ENCODE data around the gene CLSTN2. TPM values are rescaled to one million over a fixed set of nuclear protein-coding genes. Genes with fewer than 3 reads are reported as not detected.

CLSTN2 gene
- total RNA-seq, 4 donors from 2014 or later = 13.4 to 21.3 (median 19.4) TPM

- TF ChIP-seq POLR2A (IDR thresholded peaks at IDR 0.05) (no peak), EP300 (IDR thresholded peaks at IDR 0.05) (no peak)
- TF ChIP-seq, protein P1, sequence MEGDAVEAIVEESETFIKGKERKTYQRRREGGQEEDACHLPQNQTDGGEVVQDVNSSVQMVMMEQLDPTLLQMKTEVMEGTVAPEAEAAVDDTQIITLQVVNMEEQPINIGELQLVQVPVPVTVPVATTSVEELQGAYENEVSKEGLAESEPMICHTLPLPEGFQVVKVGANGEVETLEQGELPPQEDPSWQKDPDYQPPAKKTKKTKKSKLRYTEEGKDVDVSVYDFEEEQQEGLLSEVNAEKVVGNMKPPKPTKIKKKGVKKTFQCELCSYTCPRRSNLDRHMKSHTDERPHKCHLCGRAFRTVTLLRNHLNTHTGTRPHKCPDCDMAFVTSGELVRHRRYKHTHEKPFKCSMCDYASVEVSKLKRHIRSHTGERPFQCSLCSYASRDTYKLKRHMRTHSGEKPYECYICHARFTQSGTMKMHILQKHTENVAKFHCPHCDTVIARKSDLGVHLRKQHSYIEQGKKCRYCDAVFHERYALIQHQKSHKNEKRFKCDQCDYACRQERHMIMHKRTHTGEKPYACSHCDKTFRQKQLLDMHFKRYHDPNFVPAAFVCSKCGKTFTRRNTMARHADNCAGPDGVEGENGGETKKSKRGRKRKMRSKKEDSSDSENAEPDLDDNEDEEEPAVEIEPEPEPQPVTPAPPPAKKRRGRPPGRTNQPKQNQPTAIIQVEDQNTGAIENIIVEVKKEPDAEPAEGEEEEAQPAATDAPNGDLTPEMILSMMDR (IDR thresholded peaks at IDR 0.05) = no peak
- no peak overlapping the region for H3K4me3 ChIP-seq
- peaks cover 0 to 19% (median 8%) of the 10 kb centered on the region in 4 donors for H3K4me1 ChIP-seq
- 90 to 95% methylated on average over 3 of the region's 3 CpGs for WGBS, 2 donors
- H3K27me3 ChIP-seq = no peaks in the 10 kb centered on the region
- H3K27ac ChIP-seq = no peak overlapping the region
- DNase-seq (ENCODE audit: low spot score in 2 of 2) = no peak
- no peaks in the 10 kb centered on the region for H3K9me3 ChIP-seq
- H3K36me3 ChIP-seq = no peaks in the 10 kb centered on the region
These were observed 314.2 kb downstream of the CLSTN2 start for GRCh38 chr3:140249188-140249587.

DNA sequence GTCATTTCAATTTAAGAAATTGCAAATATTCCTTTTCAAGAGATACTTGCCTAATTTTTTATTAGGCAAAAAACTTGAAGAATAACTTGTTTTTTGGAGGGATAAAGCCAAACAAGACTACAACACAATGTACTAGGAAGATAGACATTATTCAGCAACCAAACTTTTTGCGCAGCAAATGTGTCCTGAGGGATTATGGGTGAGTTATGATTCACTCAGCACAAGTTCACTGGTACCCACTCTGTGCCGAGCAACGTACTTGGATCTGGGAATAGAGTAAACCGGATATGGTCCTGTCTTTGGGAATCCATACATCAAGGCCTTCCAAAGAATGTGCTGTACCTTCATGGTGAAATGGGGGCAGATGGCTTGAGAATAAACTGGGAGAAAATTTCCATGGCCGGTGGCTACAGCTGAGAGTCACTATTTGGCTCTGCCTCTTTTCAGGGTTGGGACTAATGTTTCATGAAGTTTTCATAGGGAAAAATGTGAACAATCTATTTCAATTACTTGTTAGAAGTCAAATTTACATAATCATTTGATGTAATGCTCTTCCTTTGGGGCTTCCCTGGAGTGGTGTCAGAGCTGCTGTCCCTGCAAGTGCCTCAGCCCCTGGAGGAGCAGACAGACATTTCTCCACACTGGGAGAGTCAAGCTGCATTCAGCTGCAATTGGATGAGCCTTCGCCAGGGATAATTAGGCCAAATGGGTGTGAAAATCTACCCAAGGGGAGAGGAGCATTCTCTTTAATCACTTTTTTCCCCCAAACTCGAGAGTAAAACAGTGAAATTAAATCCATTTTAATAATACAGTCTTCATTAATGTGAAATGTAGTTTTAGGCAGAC lies 315.2 kb downstream of the CLSTN2 start:
- 71 to 75% methylated on average over 7 of the region's 7 CpGs for WGBS, 2 donors
- H3K9me3 ChIP-seq = no peaks in the 10 kb centered on the region
- no peak for TF ChIP-seq EP300 (IDR thresholded peaks at IDR 0.05)
- TF ChIP-seq, protein P1 (IDR thresholded peaks at IDR 0.05) = no peak
- TF ChIP-seq POLR2A (IDR thresholded peaks at IDR 0.05) = no peak
- peak overlapping the region in 1 of 4 donors; percentile 29 for H3K27ac ChIP-seq
- no peaks in the 10 kb centered on the region for H3K27me3 ChIP-seq
- no peak overlapping the region for H3K4me3 ChIP-seq
- no peak for DNase-seq (ENCODE audit: low spot score in 2 of 2)
- no peaks in the 10 kb centered on the region for H3K36me3 ChIP-seq
- peaks cover 0 to 22% (median 8%) of the 10 kb centered on the region in 4 donors for H3K4me1 ChIP-seq

DNA sequence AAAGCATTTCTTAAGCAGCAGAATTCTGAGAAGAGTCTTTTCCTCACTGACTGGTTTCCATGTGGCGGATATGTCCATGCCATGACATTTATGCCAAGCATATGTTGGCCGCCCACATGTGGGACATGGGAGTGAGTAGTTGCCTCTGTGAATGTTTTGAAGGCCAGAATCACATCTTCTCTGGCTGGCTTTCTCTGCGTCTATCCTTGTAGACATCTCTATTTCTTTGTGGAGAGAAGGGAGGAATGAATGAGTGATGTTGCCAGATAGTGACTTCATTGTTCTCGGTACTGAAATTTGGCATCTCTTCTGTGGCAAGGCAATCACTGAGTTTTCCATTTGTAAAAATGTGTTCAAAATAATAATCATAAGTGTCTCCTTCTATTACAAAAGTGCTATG lies 316.0 kb downstream of the CLSTN2 start:
- Histone ChIP-seq H3K4me1 (peaks cover 0 to 22% (median 8%) of the 10 kb centered on the region in 4 donors), H3K27ac (no peak overlapping the region), H3K4me3 (no peak overlapping the region), H3K27me3 (no peaks in the 10 kb centered on the region), H3K36me3 (no peaks in the 10 kb centered on the region), H3K9me3 (no peaks in the 10 kb centered on the region)
- WGBS, 2 donors = 64 to 70% methylated on average over 4 of the region's 4 CpGs
- TF ChIP-seq, protein P1 (IDR thresholded peaks at IDR 0.05) = no peak
- peak in 1 of 2 donors; percentile 6 for TF ChIP-seq EP300 (IDR thresholded peaks at IDR 0.05)
- no peak for TF ChIP-seq POLR2A (IDR thresholded peaks at IDR 0.05)
- no peak for DNase-seq (ENCODE audit: low spot score in 2 of 2)

- DNase-seq (ENCODE audit: low spot score in 2 of 2) = no peak
- no peaks in the 10 kb centered on the region for H3K36me3 ChIP-seq
- no peak overlapping the region for H3K27ac ChIP-seq
- peaks cover 0 to 22% (median 8%) of the 10 kb centered on the region in 4 donors for H3K4me1 ChIP-seq
- no peaks in the 10 kb centered on the region for H3K27me3 ChIP-seq
- TF ChIP-seq, protein P1 (IDR thresholded peaks at IDR 0.05) = no peak
- TF ChIP-seq EP300 (IDR thresholded peaks at IDR 0.05) (no peak), POLR2A (IDR thresholded peaks at IDR 0.05) (no peak)
- H3K9me3 ChIP-seq = no peaks in the 10 kb centered on the region
- no peak overlapping the region for H3K4me3 ChIP-seq
- 36 to 37% methylated on average over 2 of the region's 2 CpGs for WGBS, 2 donors
These were observed 316.7 kb downstream of the CLSTN2 start for GRCh38 chr3:140251678-140252077.

All from tibial nerve (tissue), 4 donors.